Ureter (tissue), 1 donor: ENCODE measurements around the gene HOXD3. TPM values are rescaled to one million over a fixed set of nuclear protein-coding genes. Genes with fewer than 3 reads are reported as not detected.

Experiments used
- DNase-seq: peaks from one replicate; pipeline ENCODE4 v3.0.0-alpha.2; 2020; ENCODE audit warnings: low spot score
- total RNA-seq: library from RNA; stranded (reverse); gene quantifications from one replicate; pipeline ENCODE4 v1.2.4, GENCODE V29; 2023
- donor health status: DM: yes; HTN: yes; CAD: no.

Gene HOXD3
- total RNA-seq, 1 donor from 2014 or later: 28.2 TPM

DNA sequence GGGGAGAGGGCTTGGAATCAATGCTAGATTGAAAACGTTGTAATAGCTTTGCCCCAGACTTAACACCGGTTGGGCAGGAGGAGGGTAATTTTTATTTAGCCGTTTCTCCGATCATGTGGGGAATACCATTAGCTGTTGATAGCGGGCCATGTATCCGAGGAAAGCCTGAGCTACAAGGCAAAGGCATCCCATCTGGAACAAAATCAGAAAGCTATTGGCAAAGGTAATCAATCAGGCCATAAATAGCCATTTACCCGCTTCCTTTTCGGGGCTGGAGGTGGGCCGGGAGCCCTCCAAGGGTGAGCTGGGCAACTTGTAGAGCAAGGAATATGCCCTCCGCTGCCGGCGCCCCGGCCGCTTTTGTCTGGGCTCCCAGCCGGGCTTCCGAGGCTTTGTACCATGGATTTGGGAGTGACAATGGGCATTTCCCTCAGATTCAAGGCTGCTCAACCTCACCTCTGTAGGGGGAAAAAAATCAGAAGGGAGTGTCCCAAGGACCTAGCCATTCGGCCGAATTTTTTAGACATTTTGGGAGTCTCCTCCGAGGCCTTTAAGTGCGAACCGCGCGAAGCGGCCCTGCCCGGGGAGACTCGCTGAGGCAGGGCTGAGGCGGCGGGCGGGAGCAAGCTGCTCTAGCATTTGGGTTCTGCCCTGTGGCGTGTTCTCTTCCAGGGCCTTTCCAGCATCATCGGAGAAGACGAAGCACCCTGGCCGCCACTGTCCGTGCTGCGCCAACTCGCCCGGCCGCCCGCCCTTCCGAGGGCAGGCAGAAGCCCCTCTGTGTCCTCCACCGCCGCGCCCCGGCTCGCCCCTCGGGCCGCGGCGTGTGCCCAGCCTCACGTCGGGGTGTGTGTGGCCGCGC is 35.7 kb upstream of the HOXD3 start:
- DNase-seq: no peak

DNA sequence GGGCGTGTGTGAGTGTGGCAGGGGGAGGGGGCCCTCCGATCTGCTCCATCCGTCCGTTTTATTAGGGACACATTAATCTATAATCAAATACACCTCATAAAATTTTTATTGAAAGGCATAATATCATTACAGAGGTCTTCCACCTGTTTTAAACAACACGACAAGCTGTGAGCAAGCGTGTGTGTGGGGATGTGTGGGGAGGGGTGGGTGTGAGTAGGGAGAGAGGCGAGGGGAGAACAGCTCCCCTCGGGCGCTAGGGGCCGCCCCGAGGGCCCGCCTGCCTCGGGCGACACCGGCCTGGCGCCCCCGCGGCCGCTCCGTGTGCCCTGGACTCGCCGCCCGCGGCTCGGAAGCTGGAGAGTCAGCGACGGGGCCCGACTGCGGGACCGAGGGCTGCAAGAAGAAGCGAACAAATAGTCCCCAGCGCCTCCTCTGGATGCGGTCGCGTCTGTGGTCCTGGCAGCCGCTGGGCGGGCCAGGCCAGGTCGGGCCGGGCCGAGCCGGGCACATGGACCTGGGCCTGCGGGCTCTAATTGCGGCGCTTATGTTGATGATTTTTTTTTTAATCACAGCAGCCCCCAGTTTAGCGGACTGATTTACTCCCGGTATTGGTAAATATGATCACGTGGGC is 34.9 kb upstream of the HOXD3 start:
- DNase-seq: no peak

DNA sequence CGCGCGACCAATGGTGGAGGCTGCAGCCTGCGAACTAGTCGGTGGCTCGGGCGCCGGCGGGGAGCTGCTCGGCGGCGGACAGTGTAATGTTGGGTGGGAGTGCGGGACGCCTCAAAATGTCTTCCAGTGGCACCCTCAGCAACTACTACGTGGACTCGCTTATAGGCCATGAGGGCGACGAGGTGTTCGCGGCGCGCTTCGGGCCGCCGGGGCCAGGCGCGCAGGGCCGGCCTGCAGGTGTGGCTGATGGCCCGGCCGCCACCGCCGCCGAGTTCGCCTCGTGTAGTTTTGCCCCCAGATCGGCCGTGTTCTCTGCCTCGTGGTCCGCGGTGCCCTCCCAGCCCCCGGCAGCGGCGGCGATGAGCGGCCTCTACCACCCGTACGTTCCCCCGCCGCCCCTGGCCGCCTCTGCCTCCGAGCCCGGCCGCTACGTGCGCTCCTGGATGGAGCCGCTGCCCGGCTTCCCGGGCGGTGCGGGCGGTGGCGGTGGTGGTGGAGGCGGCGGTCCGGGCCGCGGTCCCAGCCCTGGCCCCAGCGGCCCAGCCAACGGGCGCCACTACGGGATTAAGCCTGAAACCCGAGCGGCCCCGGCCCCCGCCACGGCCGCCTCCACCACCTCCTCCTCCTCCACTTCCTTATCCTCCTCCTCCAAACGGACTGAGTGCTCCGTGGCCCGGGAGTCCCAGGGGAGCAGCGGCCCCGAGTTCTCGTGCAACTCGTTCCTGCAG is 34.3 kb upstream of the HOXD3 start, which contains the start of gene HOXD9:
TSS of gene HOXD9 (plus strand) at position 37 of the 728 bp plus-strand sequence. CDS start at position 87, 50 bp downstream.
- peak; percentile 87 for DNase-seq

DNA sequence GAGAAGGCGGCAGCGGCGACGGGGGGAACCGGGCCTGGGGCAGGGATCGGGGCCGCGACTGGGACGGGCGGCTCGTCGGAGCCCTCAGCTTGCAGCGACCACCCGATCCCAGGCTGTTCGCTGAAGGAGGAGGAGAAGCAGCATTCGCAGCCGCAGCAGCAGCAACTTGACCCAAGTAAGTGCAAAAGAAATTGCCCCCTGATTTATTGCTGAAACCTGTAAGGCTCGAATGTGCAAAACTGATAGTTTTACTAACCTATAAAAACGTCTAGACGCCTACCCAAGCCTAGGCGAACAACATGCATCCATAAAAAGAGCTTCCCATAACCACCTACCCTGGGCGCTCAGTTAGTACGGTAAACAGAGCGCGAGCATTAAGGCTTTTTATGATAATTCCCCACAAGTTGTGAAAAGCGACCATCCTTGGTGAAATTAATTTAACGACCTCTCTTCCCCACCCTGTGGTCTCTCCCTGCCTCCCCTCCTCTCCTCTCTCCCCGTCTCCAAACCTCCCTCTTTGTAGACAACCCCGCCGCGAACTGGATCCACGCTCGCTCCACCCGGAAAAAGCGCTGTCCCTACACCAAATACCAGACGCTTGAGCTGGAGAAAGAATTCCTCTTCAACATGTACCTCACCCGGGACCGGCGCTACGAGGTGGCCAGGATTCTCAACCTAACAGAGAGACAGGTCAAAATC is 33.5 kb upstream of the HOXD3 start:
- no peak for DNase-seq

DNA sequence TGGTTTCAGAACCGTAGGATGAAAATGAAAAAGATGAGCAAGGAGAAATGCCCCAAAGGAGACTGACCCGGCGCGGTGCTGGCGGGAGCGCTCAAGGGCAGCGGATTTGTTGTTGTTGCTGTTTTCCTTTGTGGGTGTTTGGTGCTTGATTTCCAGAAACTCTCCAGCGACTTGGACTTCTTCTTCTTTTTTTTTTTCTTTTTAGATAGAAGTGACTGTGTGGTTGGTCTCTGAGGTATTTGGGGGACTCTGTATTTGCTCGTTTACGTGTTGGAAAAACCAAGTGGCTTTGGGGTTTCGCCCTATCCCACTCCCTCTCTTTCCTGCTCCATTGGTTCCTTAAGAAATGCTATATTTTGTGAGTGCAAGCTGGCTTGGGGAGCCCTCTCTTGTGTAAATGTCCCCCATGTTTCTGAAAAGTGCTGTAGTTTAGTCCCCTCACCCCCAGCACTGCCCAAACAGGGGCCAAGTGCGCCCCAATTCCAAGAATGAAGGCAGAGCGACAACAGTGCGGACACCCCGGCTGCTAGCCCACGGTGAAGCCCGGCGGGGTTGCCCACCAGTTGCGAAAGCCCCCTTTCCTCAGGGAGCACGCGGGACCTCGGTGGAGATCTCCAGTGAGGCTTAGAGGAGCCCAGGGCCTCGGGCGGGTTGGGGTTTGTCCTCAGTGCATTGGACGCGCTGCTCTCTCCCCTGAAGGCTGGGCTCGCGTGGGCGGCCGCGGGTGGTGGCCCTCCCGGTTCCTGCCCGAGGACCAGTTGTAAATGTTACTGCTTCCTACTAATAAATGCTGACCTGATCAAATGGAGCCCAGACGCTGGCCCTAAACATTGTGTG is 32.8 kb upstream of the HOXD3 start:
- no peak for DNase-seq

DNA sequence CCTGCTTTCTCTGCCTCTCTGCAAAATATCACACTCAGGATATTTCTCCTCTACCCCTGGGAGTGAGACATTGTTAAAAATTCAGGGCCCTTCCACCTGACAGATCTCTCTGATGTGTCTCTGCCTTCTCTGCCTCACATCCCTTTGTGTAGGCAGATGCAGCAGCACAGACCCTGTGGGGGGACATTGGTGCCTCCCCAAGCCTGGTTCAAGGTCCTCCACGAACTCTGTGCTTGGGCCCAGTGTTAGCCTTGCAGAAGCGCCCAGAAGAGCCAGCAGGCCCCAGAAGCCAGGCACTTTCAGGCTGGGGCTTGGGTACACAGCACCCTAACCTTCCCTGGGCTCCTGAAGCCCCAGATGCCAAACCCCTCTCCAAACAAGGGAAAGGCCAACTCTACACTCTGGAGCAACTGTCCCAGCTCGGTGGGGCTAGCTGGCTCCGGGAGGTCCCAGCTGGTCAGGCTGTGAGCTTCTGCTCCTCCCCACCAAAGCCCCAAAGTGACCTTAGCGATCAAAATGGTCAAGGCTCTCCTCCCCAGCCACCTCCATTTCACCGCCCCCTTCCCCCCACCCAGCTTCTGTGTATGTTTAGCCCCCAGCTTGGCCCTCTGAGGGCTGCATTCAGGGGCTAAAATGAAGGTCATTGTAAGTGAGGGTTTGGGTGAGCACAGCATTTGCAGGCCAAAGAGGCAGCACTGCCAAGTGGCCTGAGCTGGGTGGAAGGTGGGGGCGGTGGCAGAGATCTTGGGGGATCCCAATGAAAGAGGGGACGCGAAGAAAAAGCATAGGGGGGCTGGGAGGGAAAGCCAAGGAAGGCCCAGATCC is 31.9 kb upstream of the HOXD3 start:
- DNase-seq: no peak

DNA sequence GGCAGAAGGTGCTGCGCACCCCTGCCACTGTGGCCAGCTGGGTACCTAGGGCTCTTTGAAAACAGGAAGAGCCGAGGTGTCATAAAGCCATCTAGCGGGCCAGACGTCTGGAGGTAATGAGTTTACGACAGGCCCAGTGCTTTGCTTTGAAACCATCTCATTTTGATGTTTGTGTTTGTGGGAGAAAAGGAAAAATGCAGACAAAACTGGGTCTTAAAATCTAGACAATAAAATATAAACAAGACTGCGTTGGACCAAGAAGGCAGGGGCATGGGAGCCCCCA is 31.4 kb upstream of the HOXD3 start:
- no peak for DNase-seq

DNA sequence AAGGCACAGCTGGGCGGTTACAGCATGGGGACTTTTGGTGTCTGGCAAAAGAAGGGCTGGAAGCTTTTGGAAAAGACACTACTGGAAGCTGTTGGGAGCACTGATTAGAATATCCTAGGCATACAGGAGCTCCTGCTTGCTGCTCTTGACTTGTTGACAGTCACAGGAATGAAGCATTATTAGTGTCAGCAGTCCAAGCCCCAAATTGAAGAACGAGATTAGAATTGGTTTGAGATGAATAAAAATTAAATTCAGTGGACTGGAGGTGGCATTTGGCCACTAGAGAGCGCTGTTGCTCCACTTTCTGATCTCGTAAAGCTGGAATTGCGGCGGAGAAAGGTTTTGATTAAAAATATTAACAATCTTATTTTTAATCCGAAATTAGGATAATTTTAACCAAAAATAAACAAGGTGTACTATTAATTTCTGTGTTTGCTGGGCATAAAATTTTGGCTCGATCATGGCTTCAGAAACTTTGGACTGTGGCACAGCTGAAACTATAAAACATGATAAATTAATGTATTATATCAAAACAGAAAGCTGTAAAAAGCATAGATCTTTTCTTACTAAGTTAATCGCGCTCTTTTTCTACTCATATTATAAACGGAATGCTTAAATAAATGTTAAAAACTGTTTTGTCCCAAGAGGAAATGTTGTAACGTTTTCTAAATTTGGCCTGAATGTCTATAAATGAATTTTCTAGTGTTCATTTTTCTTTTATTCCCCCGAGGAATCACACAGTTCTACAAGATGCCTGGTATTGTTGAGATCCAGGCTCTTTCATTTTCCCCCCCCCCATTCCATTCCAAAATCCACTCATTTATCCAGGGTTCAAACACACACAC is 30.0 kb upstream of the HOXD3 start:
- DNase-seq: peak; percentile 80

DNA sequence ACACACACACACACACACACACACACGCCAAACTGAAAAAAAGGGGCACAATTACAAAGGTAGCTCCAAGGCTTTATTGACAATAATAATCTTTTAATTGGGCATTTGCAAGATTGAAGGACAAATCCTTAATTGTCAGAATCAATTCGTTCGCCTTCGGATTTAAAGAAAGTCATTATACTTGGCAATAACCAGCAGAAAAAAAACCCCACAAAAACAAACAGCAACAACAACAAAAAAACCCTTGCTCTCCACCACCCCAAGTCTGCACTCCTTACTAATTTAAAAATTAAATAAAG is 29.4 kb upstream of the HOXD3 start:
- DNase-seq: no peak

DNA sequence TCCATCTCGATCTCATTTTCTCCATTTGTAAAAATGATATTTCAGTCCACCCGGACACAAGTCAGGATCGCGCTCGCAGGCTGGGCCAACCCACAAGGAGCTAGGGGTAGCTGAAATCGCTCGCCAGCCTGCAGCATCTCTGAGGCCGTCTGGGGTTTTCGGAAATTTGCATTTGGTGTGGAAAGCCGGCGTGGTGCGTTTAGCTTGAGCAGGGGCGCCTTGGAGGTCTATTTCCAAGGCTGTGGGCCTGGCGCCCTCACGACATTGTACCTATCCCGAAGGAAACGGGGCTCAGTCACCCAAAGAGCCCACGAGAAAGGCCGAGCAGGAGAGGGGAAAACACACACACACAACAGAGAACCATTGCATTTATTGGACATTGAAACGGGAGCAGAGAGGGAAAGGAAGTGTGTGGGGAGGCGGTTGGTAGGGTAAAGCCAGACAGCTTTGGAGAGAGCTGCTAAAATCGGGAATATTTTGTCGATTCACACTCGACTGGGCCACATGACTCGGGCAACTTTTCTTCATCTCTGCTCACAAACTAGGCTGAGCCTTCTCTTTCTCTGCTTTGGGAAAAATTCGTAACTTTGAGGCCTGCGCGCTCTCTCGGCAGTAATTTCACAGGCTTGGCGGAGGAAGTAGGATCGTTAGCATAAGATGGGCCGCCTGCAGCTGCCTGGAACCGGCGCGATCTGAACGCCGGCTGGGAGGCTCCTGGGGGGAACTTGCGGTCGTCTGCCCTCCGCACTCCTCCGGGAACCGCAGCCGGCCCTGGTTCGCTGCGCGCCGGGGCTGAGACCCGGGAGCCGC is 28.7 kb upstream of the HOXD3 start:
- DNase-seq: no peak

DNA sequence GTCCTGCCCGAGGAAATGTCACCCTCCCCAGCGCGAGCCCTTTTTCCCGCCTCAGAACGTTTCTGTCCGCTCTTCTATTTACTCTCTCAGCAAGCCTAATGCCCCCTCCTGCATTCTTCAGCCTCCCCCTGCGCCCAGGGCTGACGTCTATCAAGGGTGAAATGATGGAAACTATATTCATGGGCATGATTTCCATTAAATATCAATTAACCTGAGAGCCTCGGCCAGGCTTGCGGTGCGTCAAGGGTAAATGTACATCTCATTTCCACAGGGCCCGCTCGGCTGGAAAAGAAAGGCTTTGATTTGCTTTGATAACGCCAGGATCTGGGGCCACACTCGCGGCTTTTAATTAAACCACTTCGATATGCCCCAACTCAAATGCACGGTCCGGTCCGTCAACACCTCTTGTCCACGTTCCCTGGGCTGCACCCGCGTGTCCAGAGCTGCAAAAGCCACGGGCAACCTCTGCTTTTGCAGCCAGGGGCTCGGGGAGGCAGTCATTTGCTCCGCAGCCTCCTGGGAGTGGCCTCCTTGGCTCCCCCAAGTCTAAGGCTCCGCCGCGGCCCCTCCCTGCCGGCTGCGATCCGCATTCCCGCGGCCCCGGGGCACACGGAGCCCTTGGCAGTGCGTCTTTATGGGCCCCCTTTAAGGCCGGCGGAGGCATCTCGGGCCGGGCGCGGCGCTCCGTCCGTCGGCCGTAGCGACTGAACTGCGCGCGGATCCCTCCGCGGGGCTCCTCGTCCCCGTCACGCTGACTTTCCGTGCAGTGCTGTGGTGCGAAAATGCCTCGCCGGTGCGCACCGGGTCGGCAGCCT is 27.9 kb upstream of the HOXD3 start, which contains the start of gene HOXD8:
TSS of gene HOXD8 (plus strand) at position 724 of the 815 bp plus-strand sequence. CDS start 662 bp downstream, outside the sequence.
- DNase-seq: peak; percentile 87

DNA sequence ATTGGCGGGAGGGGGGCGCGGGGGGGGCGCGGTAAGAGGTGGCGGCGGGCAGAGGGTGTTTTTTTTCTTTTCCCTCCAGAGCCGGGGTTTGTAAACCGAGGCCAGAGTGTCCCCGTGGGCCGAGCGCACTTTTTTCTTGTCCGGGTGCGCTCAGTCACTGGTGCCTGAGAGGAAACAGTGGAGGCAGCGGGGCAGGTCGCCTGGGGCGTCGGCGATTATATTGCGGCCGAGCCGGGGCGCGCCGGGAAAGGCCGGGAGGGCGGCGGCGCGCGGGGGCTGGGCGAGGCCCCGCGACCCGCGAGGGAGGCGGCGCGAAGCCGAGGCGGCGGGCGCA is 27.3 kb upstream of the HOXD3 start:
- DNase-seq: no peak

DNA sequence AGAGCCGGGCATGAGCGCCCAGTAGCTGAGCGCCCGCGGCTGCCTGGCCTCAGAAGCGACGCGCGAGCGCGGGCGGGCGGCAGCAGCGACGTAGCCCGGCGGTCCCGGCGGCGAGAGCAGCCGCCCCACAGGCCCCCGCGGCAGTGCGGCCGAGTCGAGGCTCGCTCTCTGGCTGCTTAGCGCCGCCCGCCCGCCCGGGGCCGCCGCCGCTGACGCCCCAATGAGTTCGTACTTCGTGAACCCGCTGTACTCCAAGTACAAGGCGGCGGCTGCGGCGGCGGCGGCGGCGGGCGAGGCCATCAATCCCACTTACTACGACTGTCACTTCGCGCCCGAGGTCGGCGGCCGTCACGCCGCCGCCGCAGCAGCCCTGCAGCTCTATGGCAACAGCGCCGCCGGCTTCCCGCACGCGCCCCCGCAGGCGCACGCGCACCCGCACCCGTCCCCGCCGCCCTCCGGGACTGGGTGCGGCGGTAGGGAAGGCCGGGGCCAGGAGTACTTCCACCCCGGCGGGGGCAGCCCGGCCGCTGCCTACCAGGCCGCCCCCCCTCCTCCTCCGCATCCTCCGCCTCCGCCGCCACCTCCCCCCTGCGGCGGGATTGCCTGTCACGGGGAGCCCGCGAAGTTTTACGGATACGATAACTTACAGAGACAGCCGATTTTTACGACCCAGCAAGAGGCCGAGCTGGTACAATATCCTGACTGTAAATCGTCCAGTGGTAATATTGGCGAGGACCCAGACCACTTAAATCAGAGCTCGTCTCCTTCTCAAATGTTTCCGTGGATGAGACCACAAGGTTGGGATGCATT is 26.8 kb upstream of the HOXD3 start:
- peak; percentile 71 for DNase-seq

DNA sequence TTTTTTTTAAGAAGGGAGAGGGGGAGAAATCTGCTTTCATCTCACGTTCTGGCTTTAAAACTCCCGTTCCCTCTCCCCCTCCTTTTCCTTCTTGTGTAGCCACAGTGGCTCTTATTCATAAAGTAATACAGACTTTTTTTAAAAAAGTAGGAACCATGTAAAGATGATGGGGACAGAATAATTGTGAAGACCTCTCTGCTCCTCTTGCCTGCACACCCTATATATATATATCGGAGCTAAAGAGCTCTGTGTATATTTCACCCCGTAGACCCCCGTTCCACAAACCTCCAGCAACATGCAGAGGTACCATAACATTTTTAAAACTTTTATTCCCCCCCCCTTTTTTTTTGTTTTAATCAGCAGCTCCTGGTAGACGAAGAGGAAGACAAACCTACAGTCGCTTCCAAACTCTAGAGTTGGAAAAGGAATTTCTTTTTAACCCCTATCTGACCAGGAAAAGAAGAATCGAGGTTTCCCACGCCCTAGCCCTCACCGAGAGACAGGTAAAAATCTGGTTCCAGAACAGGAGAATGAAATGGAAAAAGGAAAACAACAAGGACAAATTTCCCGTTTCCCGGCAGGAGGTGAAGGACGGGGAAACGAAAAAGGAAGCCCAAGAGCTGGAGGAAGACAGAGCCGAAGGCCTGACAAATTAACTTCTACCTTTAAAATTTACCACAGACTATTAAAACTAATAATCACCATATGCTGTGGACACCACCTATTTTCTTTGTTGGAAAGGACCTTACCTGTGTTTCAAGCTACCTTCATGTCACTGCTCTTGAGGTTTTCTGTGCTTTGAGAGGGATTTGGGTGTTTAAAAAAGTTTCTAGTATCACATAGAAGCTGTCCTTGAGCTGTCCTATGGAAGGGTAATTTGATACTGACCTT is 25.9 kb upstream of the HOXD3 start:
- DNase-seq: no peak

DNA sequence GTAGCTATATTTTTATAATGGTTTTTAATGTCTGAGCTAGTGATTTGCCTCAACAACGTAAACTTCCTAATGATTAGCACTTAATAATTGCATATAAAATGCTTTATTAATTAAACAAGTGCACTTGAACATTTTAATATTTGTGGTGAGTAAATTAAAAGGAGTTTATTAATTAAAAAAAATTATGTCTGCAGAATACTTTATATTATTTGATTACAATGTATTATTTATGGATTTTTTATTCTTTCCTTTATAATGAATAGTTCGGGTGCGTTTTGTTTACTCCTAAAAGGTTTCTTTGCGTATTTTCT is 25.3 kb upstream of the HOXD3 start:
- DNase-seq: no peak
